HepG2 (cell line): ENCODE data around the gene KLC3. TPM values are rescaled to one million over a fixed set of nuclear protein-coding genes. Genes with fewer than 3 reads are reported as not detected.

Experiments
- CBX1 ChIP-seq: IDR thresholded peaks from one replicate; pipeline ENCODE4 v1.6.1; 2016; ENCODE audit warnings: antibody characterized with exemption, low read depth
- CHD4 ChIP-seq: fragments of 200-600 bp; sonication (generic); IDR thresholded peaks from 2 replicates; pipeline ENCODE4 v1.7.0; 2017; ENCODE audit warnings: mild to moderate bottlenecking, low read length, borderline replicate concordance
- FOXA1 ChIP-seq, 2 experiments: fragments of 450-650 bp in 1 of 2; sonication (generic) in 1 of 2; formaldehyde crosslinking in 1 of 2; IDR thresholded peaks; 2 replicates each; pipeline versions ENCODE4 v1.4.0 to v1.6.1; 2016 to 2020; ENCODE audit warnings: missing genetic modification reagents in 1 of 2
- FOXK2 ChIP-seq: fragments of 450-650 bp; IDR thresholded peaks from 2 replicates; pipeline ENCODE4 v1.6.1; 2016
- HOXA3 ChIP-seq: sonication (generic); formaldehyde crosslinking; IDR thresholded peaks from 2 replicates; pipeline ENCODE4 v1.5.0; 2020; ENCODE audit warnings: missing genetic modification reagents
- IRF1 ChIP-seq: sonication (generic); formaldehyde crosslinking; IDR thresholded peaks from 2 replicates; pipeline ENCODE4 v1.4.0; 2020; ENCODE audit warnings: low read depth, mild to moderate bottlenecking, missing genetic modification reagents
- MEF2D ChIP-seq: sonication (generic); formaldehyde crosslinking; IDR thresholded peaks from 2 replicates; pipeline ENCODE4 v1.5.1; 2020; ENCODE audit warnings: mild to moderate bottlenecking, missing genetic modification reagents
- NONO ChIP-seq, 2 experiments: fragments of 450-650 bp in 1 of 2; sonication (generic) in 1 of 2; formaldehyde crosslinking in 1 of 2; IDR thresholded peaks in 1 of 2; conservative IDR thresholded peaks in 1 of 2; 2 replicates each; pipeline versions ENCODE4 v1.6.1 to v1.8.0; 2017 to 2022; ENCODE audit warnings: mild to moderate bottlenecking in 1 of 2, missing genetic modification reagents in 1 of 2, moderate library complexity in 1 of 2
- NR3C1 ChIP-seq: sonication (generic); formaldehyde crosslinking; IDR thresholded peaks from 2 replicates; pipeline ENCODE4 v1.4.0; 2020; ENCODE audit warnings: missing genetic modification reagents
- RFXANK ChIP-seq: IDR thresholded peaks from 2 replicates; pipeline ENCODE4 v1.6.1; 2016
- SETDB1 ChIP-seq: sonication (generic); formaldehyde crosslinking; IDR thresholded peaks from 2 replicates; pipeline ENCODE4 v1.5.1; 2020; ENCODE audit warnings: missing genetic modification reagents, mild to moderate bottlenecking, borderline replicate concordance
- SKI ChIP-seq: fragments of 450-650 bp; IDR thresholded peaks from one replicate; pipeline ENCODE4 v1.6.1; 2018; ENCODE audit warnings: mild to moderate bottlenecking; ENCODE audit not compliant: partially characterized antibody
- SRF ChIP-seq: IDR thresholded peaks from 2 replicates; pipeline ENCODE4 v1.6.1; 2011; ENCODE audit warnings: mild to moderate bottlenecking, low read depth, low read length, moderate library complexity
- WIZ ChIP-seq: sonication (generic); formaldehyde crosslinking; IDR thresholded peaks from 2 replicates; pipeline ENCODE4 v1.5.1; 2020; ENCODE audit warnings: mild to moderate bottlenecking, missing genetic modification reagents
- YEATS2 ChIP-seq: sonication (generic); formaldehyde crosslinking; IDR thresholded peaks from 2 replicates; pipeline ENCODE4 v1.4.0; 2020; ENCODE audit warnings: missing genetic modification reagents, borderline replicate concordance
- ZBTB3 ChIP-seq: sonication (generic); formaldehyde crosslinking; IDR thresholded peaks from 2 replicates; pipeline ENCODE4 v1.4.0; 2020; ENCODE audit warnings: low read depth, mild to moderate bottlenecking, moderate library complexity, missing genetic modification reagents, borderline replicate concordance
- ZFP36L2 ChIP-seq: sonication (generic); formaldehyde crosslinking; IDR thresholded peaks from 2 replicates; pipeline ENCODE4 v1.4.0; 2020; ENCODE audit warnings: missing genetic modification reagents
- ZFP37 ChIP-seq: sonication (generic); formaldehyde crosslinking; IDR thresholded peaks from 2 replicates; pipeline ENCODE4 v1.4.0; 2020; ENCODE audit warnings: missing genetic modification reagents, borderline replicate concordance
- ZGPAT ChIP-seq: IDR thresholded peaks from 2 replicates; pipeline ENCODE4 v1.6.1; 2016; ENCODE audit warnings: mild to moderate bottlenecking
- ZMAT3 ChIP-seq: sonication (generic); formaldehyde crosslinking; conservative IDR thresholded peaks from 2 replicates; pipeline ENCODE4 v1.7.0; 2021; ENCODE audit warnings: missing genetic modification reagents
- ZNF17 ChIP-seq: sonication (generic); formaldehyde crosslinking; IDR thresholded peaks from 2 replicates; pipeline ENCODE4 v1.5.0; 2020; ENCODE audit warnings: mild to moderate bottlenecking, missing genetic modification reagents
- ZNF180 ChIP-seq: sonication (generic); formaldehyde crosslinking; IDR thresholded peaks from 2 replicates; pipeline ENCODE4 v1.4.0; 2020; ENCODE audit warnings: low read depth, missing genetic modification reagents, borderline replicate concordance
- ZNF335 ChIP-seq: sonication (generic); formaldehyde crosslinking; IDR thresholded peaks from 2 replicates; pipeline ENCODE4 v1.4.0; 2020; ENCODE audit warnings: missing genetic modification reagents
- ZNF34 ChIP-seq: sonication (generic); formaldehyde crosslinking; IDR thresholded peaks from 2 replicates; pipeline ENCODE4 v1.4.0; 2020; ENCODE audit warnings: mild to moderate bottlenecking, missing genetic modification reagents, borderline replicate concordance
- ZNF350 ChIP-seq: sonication (generic); formaldehyde crosslinking; IDR thresholded peaks from 2 replicates; pipeline ENCODE4 v1.4.0; 2020; ENCODE audit warnings: mild to moderate bottlenecking, low read depth, missing genetic modification reagents, borderline replicate concordance
- ZNF619 ChIP-seq: sonication (generic); formaldehyde crosslinking; IDR thresholded peaks from 2 replicates; pipeline ENCODE4 v1.4.0; 2020; ENCODE audit warnings: mild to moderate bottlenecking, missing genetic modification reagents
- ZNF644 ChIP-seq: IDR thresholded peaks from 2 replicates; pipeline ENCODE4 v1.6.1; 2016; ENCODE audit warnings: low read depth
- ZNF766 ChIP-seq: sonication (generic); formaldehyde crosslinking; IDR thresholded peaks from 2 replicates; pipeline ENCODE4 v1.5.0; 2020; ENCODE audit warnings: missing genetic modification reagents, borderline replicate concordance
- ZNF768 ChIP-seq: sonication (generic); formaldehyde crosslinking; IDR thresholded peaks from 2 replicates; pipeline ENCODE4 v1.4.0; 2020; ENCODE audit warnings: missing genetic modification reagents
- ZNF773 ChIP-seq: sonication (generic); formaldehyde crosslinking; IDR thresholded peaks from 2 replicates; pipeline ENCODE4 v1.4.0; 2020; ENCODE audit warnings: missing genetic modification reagents, borderline replicate concordance
- ZNF788 ChIP-seq: sonication (generic); formaldehyde crosslinking; IDR thresholded peaks from 2 replicates; pipeline ENCODE4 v1.5.0; 2020; ENCODE audit warnings: mild to moderate bottlenecking, missing genetic modification reagents, borderline replicate concordance
- ZNF879 ChIP-seq: sonication (generic); formaldehyde crosslinking; IDR thresholded peaks from 2 replicates; pipeline ENCODE4 v1.8.1; 2023; ENCODE audit warnings: missing genetic modification reagents
- polyA plus RNA-seq, 8 experiments: library from polyadenylated mRNA; depleted of rRNA in 3 of 8; stranded (reverse) in 7 of 8; unstranded in 1 of 8; fragments of >200 nt; fragmentation: Illumina TruSeq in 4 of 8; extraction: Trizol in 4 of 8; gene quantifications; 2 replicates each; pipeline versions ENCODE4 v1.2.1 to v1.2.3, GENCODE V29; 2011 to 2016; ENCODE audit warnings: low read depth in 4 of 8, missing spikeins in 1 of 8, mixed read lengths in 1 of 8; ENCODE audit not compliant: insufficient read depth in 1 of 8
- total RNA-seq, 5 experiments: library from RNA; depleted of rRNA; stranded (reverse); fragments of >200 nt; fragmentation: Illumina TruSeq; extraction: Trizol; gene quantifications; 2 replicates each; pipeline ENCODE4 v1.2.3, GENCODE V29; 2016; ENCODE audit warnings: low read depth in 1 of 5

The KLC3 gene
- total and polyA plus RNA-seq, 2 of the 13 experiments (the other 11 are each of a cell fraction or from before 2014, with no cell fraction given): 0.13 TPM; not detected in 1

GRCh38 chr19:45370410-45371204 is 30.1 kb downstream of the KLC3 start, which contains the start of gene ERCC2 (continued):
- no peak for TF ChIP-seq IRF1 (CRISPR knock-in tag)
- TF ChIP-seq SETDB1 (CRISPR knock-in tag): no peak
- no peak for TF ChIP-seq ZNF768
- no peak for TF ChIP-seq ZGPAT (CRISPR knock-in tag)
- TF ChIP-seq FOXA1 (IDR thresholded peaks at IDR 0.05): no peak
- TF ChIP-seq FOXA1 (CRISPR knock-in tag; IDR thresholded peaks at IDR 0.05): no peak
- TF ChIP-seq RFXANK (CRISPR knock-in tag): no peak
- no peak for TF ChIP-seq NONO (IDR thresholded peaks at IDR 0.05)
- no peak; the same call in 1 of the 2 replicates for TF ChIP-seq NONO (CRISPR knock-in tag; conservative IDR thresholded peaks at IDR 0.05)
- TF ChIP-seq SRF: no peak
- 0 out of 2 replicates have a peak, but pooled peaks have one; percentile 22 for TF ChIP-seq ZNF788 (CRISPR knock-in tag)
- TF ChIP-seq ZNF34: no peak
- TF ChIP-seq FOXK2: peak; percentile 91
- no peak for TF ChIP-seq ZMAT3 (CRISPR knock-in tag)
- no peak for TF ChIP-seq ZNF879
- no peak for TF ChIP-seq ZNF644
- TF ChIP-seq MEF2D: no peak
- no peak for TF ChIP-seq CBX1
- no peak for TF ChIP-seq ZNF619
- TF ChIP-seq ZNF180: no peak
- TF ChIP-seq ZBTB3 (CRISPR knock-in tag): no peak
- no peak for TF ChIP-seq ZNF766 (CRISPR knock-in tag)
- no peak for TF ChIP-seq ZNF335 (CRISPR knock-in tag)
- TF ChIP-seq CHD4: no peak
- no peak for TF ChIP-seq WIZ
- TF ChIP-seq ZFP37 (CRISPR knock-in tag): no peak
- no peak for TF ChIP-seq ZNF17 (CRISPR knock-in tag)
- TF ChIP-seq ZNF350 (CRISPR knock-in tag): no peak
- no peak for TF ChIP-seq NR3C1
- TF ChIP-seq SKI: peak; percentile 61
- TF ChIP-seq ZNF773 (CRISPR knock-in tag): no peak
- TF ChIP-seq HOXA3 (CRISPR knock-in tag): no peak
- TF ChIP-seq YEATS2 (CRISPR knock-in tag): peak; percentile 13; the same call in 1 of the 2 replicates
- no peak for TF ChIP-seq ZFP36L2 (CRISPR knock-in tag)
